B cell (primary cell): ENCODE measurements around the gene EPB41L5. TPM values are rescaled to one million over a fixed set of nuclear protein-coding genes. Genes with fewer than 3 reads are reported as not detected.

Experiments used
- ATAC-seq: fragments of 200-7000 bp; cut with Tn5 transposase; one replicate; pipeline ENCODE4 v1.10.0; 2021; ENCODE audit warnings: low read depth, mild to moderate bottlenecking, moderate number of reproducible peaks, moderate library complexity
- CTCF ChIA-PET: fragments of 350-600 bp; sonication (Branson Sonifier 250); formaldehyde crosslinking; loops from one replicate; lab custom pipeline; 2021; ENCODE audit warnings: antibody characterized with exemption, inconsistent platforms; lab: Charles Lee
- POLR2A ChIA-PET: fragments of 350-600 bp; sonication (Branson Sonifier 250); formaldehyde crosslinking; loops from one replicate; lab custom pipeline; 2021; ENCODE audit warnings: antibody characterized with exemption; lab: Charles Lee
- DNase-seq: peaks from one replicate; pipeline ENCODE4 v3.0.0; 2013
- H2AFZ ChIP-seq: 2 replicates; pipeline ENCODE4 v1.6.1; 2012; ENCODE audit warnings: mild to moderate bottlenecking, low read depth, low read length; ENCODE audit not compliant: insufficient read depth, poor library complexity, severe bottlenecking
- H3K27ac ChIP-seq, 2 donors: 1 replicate in 1 of 2; 2 replicates in 1 of 2; pipeline ENCODE4 v1.5.1; 2012 to 2013; ENCODE audit warnings: low read length in 2 of 2, mild to moderate bottlenecking in 2 of 2, moderate library complexity in 1 of 2
- H3K27me3 ChIP-seq, 4 experiments: fragments of 200-600 bp in 1 of 4; sonication (generic) in 1 of 4; replicated peaks in 1 of 4; 1 replicate in 2 of 4; 2 replicates in 2 of 4; pipeline versions ENCODE4 v1.6.1 to v1.7.0; 2013 to 2016; ENCODE audit warnings: low read length in 3 of 4, mild to moderate bottlenecking in 2 of 4, mixed read lengths in 1 of 4, moderate library complexity in 1 of 4; ENCODE audit not compliant: insufficient read depth in 4 of 4, control insufficient read depth in 3 of 4; ENCODE audit errors: control extremely low read depth in 1 of 4
- H3K36me3 ChIP-seq, 2 experiments: replicated peaks in 1 of 2; 1 replicate in 1 of 2; 2 replicates in 1 of 2; pipeline versions ENCODE4 v1.6.1 to v1.7.1; 2013; ENCODE audit warnings: low read length in 1 of 2; ENCODE audit not compliant: insufficient read depth in 2 of 2, control insufficient read depth in 1 of 2; ENCODE audit errors: control extremely low read depth in 1 of 2, extremely low read depth in 1 of 2
- H3K4me1 ChIP-seq, 2 donors: fragments of 200-600 bp in 1 of 2; sonication (generic) in 1 of 2; 1 replicate in 1 of 2; 2 replicates in 1 of 2; pipeline versions ENCODE4 v1.5.1 to v1.6.1; 2013 to 2017; ENCODE audit warnings: low read length in 2 of 2; ENCODE audit not compliant: control insufficient read depth in 2 of 2, insufficient read depth in 2 of 2
- H3K4me2 ChIP-seq: replicated peaks from 2 replicates; pipeline ENCODE3; 2012; ENCODE audit warnings: mild to moderate bottlenecking, low read depth, low read length; ENCODE audit not compliant: poor library complexity, severe bottlenecking
- H3K4me3 ChIP-seq, 5 experiments: fragments of 200-600 bp in 1 of 5; sonication (generic) in 1 of 5; 1 replicate in 3 of 5; 2 replicates in 2 of 5; pipeline versions ENCODE4 v1.5.1 to v1.7.0; 2011 to 2016; ENCODE audit warnings: low read length in 4 of 5, mild to moderate bottlenecking in 4 of 5, low read depth in 2 of 5, control low read depth in 1 of 5, moderate library complexity in 1 of 5; ENCODE audit not compliant: insufficient read depth in 1 of 5; ENCODE audit errors: control extremely low read depth in 1 of 5, extremely low read depth in 1 of 5
- H3K79me2 ChIP-seq: fragments of 200-600 bp; sonication (generic); one replicate; pipeline ENCODE4 v1.6.0; 2016; ENCODE audit warnings: low read length; ENCODE audit not compliant: control insufficient read depth, insufficient read depth
- H3K9ac ChIP-seq: fragments of 200-600 bp; sonication (generic); 2 replicates; pipeline ENCODE4 v1.6.1; 2017; ENCODE audit warnings: mild to moderate bottlenecking, low read length, moderate library complexity
- H3K9me3 ChIP-seq, 3 donors: one replicate each; pipeline versions ENCODE4 v1.6.1 to v1.7.1; 2013; ENCODE audit warnings: low read length in 2 of 3; ENCODE audit not compliant: control insufficient read depth in 2 of 3, insufficient read depth in 1 of 3; ENCODE audit errors: control extremely low read depth in 1 of 3
- H4K20me1 ChIP-seq: 2 replicates; pipeline ENCODE4 v1.6.0; 2012; ENCODE audit warnings: mild to moderate bottlenecking, low read length; ENCODE audit not compliant: insufficient read depth, control insufficient read depth, poor library complexity, severe bottlenecking
- H3K27ac Mint-ChIP-seq: one replicate; pipeline ENCODE4 v1.8.0; 2021; ENCODE audit warnings: mixed read lengths
- H3K27me3 Mint-ChIP-seq: one replicate; pipeline ENCODE4 v1.8.0; 2021; ENCODE audit warnings: mixed read lengths
- H3K4me1 Mint-ChIP-seq: one replicate; pipeline ENCODE4 v1.8.0; 2021; ENCODE audit warnings: mixed read lengths
- H3K4me3 Mint-ChIP-seq: one replicate; pipeline ENCODE4 v1.8.0; 2021; ENCODE audit warnings: mixed read lengths
- H3K9me3 Mint-ChIP-seq: one replicate; pipeline ENCODE4 v1.8.0; 2022; ENCODE audit warnings: mixed read lengths; ENCODE audit not compliant: insufficient read depth
- CTCF ChIP-seq: fragments of 200-600 bp; IDR thresholded peaks from one replicate; pipeline ENCODE4 v1.8.0; 2022; ENCODE audit warnings: antibody characterized with exemption, mild to moderate bottlenecking
- EZH2 ChIP-seq: IDR thresholded peaks from 2 replicates; pipeline ENCODE4 v1.6.1; 2012; ENCODE audit warnings: borderline replicate concordance, low read depth, mild to moderate bottlenecking, moderate library complexity, low read length; ENCODE audit not compliant: insufficient read depth, poor library complexity, severe bottlenecking
- WGBS: methylation state at CpG from one replicate; pipeline ENCODE4 v1.1.5; 2013; ENCODE audit warnings: missing lambda C conversion rate; ENCODE audit not compliant: insufficient coverage; 5-methylcytosine and 5-hydroxymethylcytosine counted together
- intact Hi-C: fragments of 100-400 bp; cut with micrococcal nuclease; formaldehyde crosslinking; loops from one replicate; pipeline ENCODE4 v1.10.0; 2022
- polyA plus RNA-seq: library from polyadenylated mRNA; depleted of rRNA; stranded (reverse); fragments of >200 nt; gene quantifications from 2 replicates; pipeline ENCODE4 v1.2.3, GENCODE V29; 2012
- total RNA-seq, 2 donors: library from RNA; stranded (reverse); fragments of 120-200 nt in 1 of 2; gene quantifications; 1 replicate in 1 of 2; 2 replicates in 1 of 2; pipeline versions ENCODE4 v1.2.3 to v1.2.4, GENCODE V29; 2013 to 2022

Gene EPB41L5
- total and polyA plus RNA-seq, 2 donors (not counting 1 experiment from before 2014, with no cell fraction given) = 3.9 to 14.0 TPM

GRCh38 chr2:120079647-120080046 is 66.8 kb downstream of the EPB41L5 start:
- no peak overlapping the region for H3K4me3 Mint-ChIP-seq
- no peak overlapping the region for H3K27ac Mint-ChIP-seq
- no peak for ATAC-seq
- Histone ChIP-seq H4K20me1 (no peaks in the 10 kb centered on the region), H3K9ac (no peak overlapping the region), H3K9me3 (no peaks in the 10 kb centered on the region), H3K4me1 (no peaks in the 10 kb centered on the region), H3K4me2 (no peak overlapping the region), H3K27ac (no peak overlapping the region), H3K27me3 (no peaks in the 10 kb centered on the region), H2AFZ (no peak overlapping the region), H3K79me2 (no peaks in the 10 kb centered on the region), H3K36me3 (no peaks in the 10 kb centered on the region), H3K4me3 (no peak overlapping the region)
- no peaks in the 10 kb centered on the region for H3K9me3 Mint-ChIP-seq
- TF ChIP-seq EZH2 (no peak), CTCF (no peak)
- DNase-seq = no peak
- WGBS = no CpG with 5 or more reads among the region's 2 CpGs
- intact Hi-C loops = no loop called here
- H3K4me1 Mint-ChIP-seq = no peaks in the 10 kb centered on the region
- H3K27me3 Mint-ChIP-seq = no peaks in the 10 kb centered on the region
- ChIA-PET CTCF (no interaction called here), POLR2A (no interaction called here)

- intact Hi-C loops = no loop called here
- DNase-seq (no peak), ATAC-seq (no peak)
- Histone ChIP-seq H3K4me1 (no peaks in the 10 kb centered on the region), H3K79me2 (no peaks in the 10 kb centered on the region), H2AFZ (no peak overlapping the region), H3K4me3 (no peak overlapping the region), H3K4me2 (no peak overlapping the region), H3K27me3 (no peaks in the 10 kb centered on the region), H3K27ac (no peak overlapping the region), H3K9me3 (no peaks in the 10 kb centered on the region), H4K20me1 (no peaks in the 10 kb centered on the region), H3K36me3 (peaks cover 2 to 3% of the 10 kb centered on the region in 2 experiments), H3K9ac (no peak overlapping the region)
- H3K27me3 Mint-ChIP-seq = no peaks in the 10 kb centered on the region
- ChIA-PET CTCF (no interaction called here), POLR2A (no interaction called here)
- H3K4me1 Mint-ChIP-seq = no peaks in the 10 kb centered on the region
- TF ChIP-seq EZH2 (no peak), CTCF (no peak)
- no peak overlapping the region for H3K4me3 Mint-ChIP-seq
- no peak overlapping the region for H3K27ac Mint-ChIP-seq
- H3K9me3 Mint-ChIP-seq = no peaks in the 10 kb centered on the region
- WGBS = no CpG with 5 or more reads among the region's 3 CpGs
These were observed 78.6 kb downstream of the EPB41L5 start for GRCh38 chr2:120091436-120091835.
